Suprapubic skin (tissue), 4 donors: ENCODE data around the gene GGCX.

Experiments
- EP300 ChIP-seq: sonication (generic); formaldehyde crosslinking; IDR thresholded peaks from one replicate; pipeline ENCODE4 v1.6.1; 2017; ENCODE audit warnings: antibody characterized with exemption
- POLR2AphosphoS5 ChIP-seq, 3 donors: sonication (generic); formaldehyde crosslinking; IDR thresholded peaks; one replicate each; pipeline ENCODE4 v1.6.1; 2017; ENCODE audit warnings: antibody characterized with exemption in 3 of 3

GRCh38 chr2:85593023-85593422 is 31.7 kb upstream of the GGCX start:
- TF ChIP-seq POLR2AphosphoS5 (IDR thresholded peaks at IDR 0.05) (no peak), EP300 (no peak)
